Measurements from ENCODE around the gene SCTR.

DNA sequence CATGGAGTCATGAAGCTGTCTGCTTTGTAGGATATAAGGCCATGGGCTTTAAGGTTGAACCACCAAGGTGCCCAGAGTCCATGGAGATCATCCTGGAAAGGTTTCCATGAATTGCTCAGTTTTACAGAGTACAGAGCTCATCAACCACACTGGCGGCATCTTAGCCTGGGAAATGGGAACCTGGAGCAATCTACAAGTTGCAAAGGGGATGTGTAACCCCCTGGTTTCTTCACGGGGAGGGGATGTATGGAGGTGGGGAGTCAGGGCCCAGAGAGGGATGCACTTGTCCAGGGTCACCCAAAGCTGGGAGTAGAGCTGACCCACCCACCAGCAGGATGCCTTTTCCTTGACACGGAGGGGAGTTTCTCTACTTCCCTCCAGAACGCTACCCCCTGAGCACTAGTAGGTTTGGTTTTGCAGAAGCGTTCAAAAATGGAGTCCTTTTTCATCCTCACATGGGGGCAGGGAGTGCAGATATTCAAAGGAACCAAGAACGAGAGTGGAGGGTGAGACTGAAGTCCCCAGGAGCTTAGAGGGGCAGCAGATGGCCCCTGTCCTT is 85.5 kb downstream of the SCTR start:
- no peak for TF ChIP-seq POLR2A (IDR thresholded peaks at IDR 0.05; ENCODE audit: low read depth, low read length)
- TF ChIP-seq TAF1 (IDR thresholded peaks at IDR 0.05; ENCODE audit: borderline replicate concordance, low read depth, low read length) = no peak
